ENCODE data around the gene RAB11FIP3.

DNA sequence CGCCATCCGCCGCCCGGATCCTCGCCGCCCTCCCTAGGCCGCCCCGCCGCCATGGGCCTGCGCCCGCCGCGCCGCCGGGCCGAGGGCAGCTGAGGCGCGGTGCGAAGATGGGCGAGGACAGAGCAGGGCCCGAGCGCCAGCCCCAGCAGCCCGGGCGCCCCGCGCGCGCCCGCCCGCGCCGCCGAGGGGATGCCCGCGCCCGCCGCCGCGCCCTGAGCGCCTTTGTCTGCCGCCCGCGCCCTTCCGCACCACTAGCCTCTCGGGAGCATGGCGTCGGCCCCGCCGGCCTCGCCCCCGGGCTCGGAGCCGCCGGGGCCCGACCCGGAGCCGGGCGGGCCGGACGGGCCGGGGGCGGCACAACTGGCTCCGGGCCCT lies 278 bp downstream of the RAB11FIP3 start:
- TF ChIP-seq EZH2phosphoT487 (IDR thresholded peaks at IDR 0.05; ENCODE audit: low read length) (no peak), CTCF (IDR thresholded peaks at IDR 0.05; ENCODE audit: low read length) (no peak)
